Neural progenitor cell (in vitro differentiated cells): ENCODE results near the gene MEFV. TPM values are rescaled to one million over a fixed set of nuclear protein-coding genes. Genes with fewer than 3 reads are reported as not detected.
A peak's percentile ranks its signal among the peaks of the same experiment; 100 is the strongest.

Experiments
- DNase-seq: peaks from one replicate; pipeline ENCODE4 v3.0.0-alpha.2; 2016; ENCODE audit warnings: low spot score
- H2AFZ ChIP-seq: fragments of 200-600 bp; sonication (generic); replicated peaks from 2 replicates; pipeline ENCODE4 v1.6.1; 2016; ENCODE audit warnings: antibody characterized with exemption
- H3F3A ChIP-seq: fragments of 200-600 bp; sonication (generic); 2 replicates; pipeline ENCODE4 v1.6.1; 2016; ENCODE audit warnings: antibody characterized with exemption, low read depth
- H3K27ac ChIP-seq: fragments of 200-600 bp; sonication (generic); 2 replicates; pipeline ENCODE4 v1.5.1; 2016; ENCODE audit warnings: mild to moderate bottlenecking
- H3K27me3 ChIP-seq: fragments of 200-600 bp; sonication (generic); 2 replicates; pipeline ENCODE4 v1.6.1; 2016; ENCODE audit warnings: mild to moderate bottlenecking, moderate library complexity
- H3K36me3 ChIP-seq: fragments of 200-600 bp; sonication (generic); 2 replicates; pipeline ENCODE4 v1.5.1; 2016
- H3K4me1 ChIP-seq: fragments of 200-600 bp; sonication (generic); 2 replicates; pipeline ENCODE4 v1.6.1; 2016; ENCODE audit warnings: mixed run types
- H3K4me2 ChIP-seq: fragments of 200-600 bp; sonication (generic); 2 replicates; pipeline ENCODE4 v1.6.1; 2016
- H3K4me3 ChIP-seq: fragments of 200-600 bp; sonication (generic); 2 replicates; pipeline ENCODE4 v1.5.1; 2016
- H3K79me2 ChIP-seq: fragments of 200-600 bp; sonication (generic); 2 replicates; pipeline ENCODE4 v1.6.1; 2016; ENCODE audit warnings: low read depth
- H3K9ac ChIP-seq: fragments of 200-600 bp; sonication (generic); 2 replicates; pipeline ENCODE4 v1.6.1; 2016
- H3K9me3 ChIP-seq: fragments of 200-600 bp; sonication (generic); 2 replicates; pipeline ENCODE4 v1.5.1; 2016; ENCODE audit warnings: low read depth
- H4K20me1 ChIP-seq: fragments of 200-600 bp; sonication (generic); 2 replicates; pipeline ENCODE4 v1.6.1; 2016; ENCODE audit warnings: low read depth
- H3K27ac Mint-ChIP-seq: 3 replicates; pipeline ENCODE4 v1.8.0; 2021; ENCODE audit warnings: mixed read lengths
- H3K27me3 Mint-ChIP-seq: 2 replicates; pipeline ENCODE4 v1.8.0; 2022; ENCODE audit warnings: low read depth, mild to moderate bottlenecking, inconsistent platforms, moderate library complexity, mixed read lengths; ENCODE audit not compliant: insufficient read depth
- H3K36me3 Mint-ChIP-seq: 3 replicates; pipeline ENCODE4 v1.8.0; 2021; ENCODE audit warnings: mixed read lengths
- H3K4me1 Mint-ChIP-seq: 3 replicates; pipeline ENCODE4 v1.8.0; 2021; ENCODE audit warnings: mixed read lengths
- H3K4me3 Mint-ChIP-seq: 3 replicates; pipeline ENCODE4 v1.8.0; 2021; ENCODE audit warnings: mild to moderate bottlenecking, moderate library complexity, mixed read lengths
- H3K9me3 Mint-ChIP-seq: 3 replicates; pipeline ENCODE4 v1.8.0; 2020; ENCODE audit warnings: mixed read lengths
- CTCF ChIP-seq: fragments of 200-600 bp; sonication (generic); IDR thresholded peaks from 2 replicates; pipeline ENCODE4 v1.5.1; 2017; ENCODE audit warnings: antibody characterized with exemption, mild to moderate bottlenecking
- EZH2 ChIP-seq: fragments of 200-600 bp; sonication (generic); IDR thresholded peaks from 2 replicates; pipeline ENCODE4 v1.6.1; 2017; ENCODE audit warnings: antibody characterized with exemption, mild to moderate bottlenecking, moderate library complexity
- EZH2phosphoT487 ChIP-seq: fragments of 200-600 bp; sonication (generic); IDR thresholded peaks from 2 replicates; pipeline ENCODE4 v1.6.1; 2017; ENCODE audit warnings: antibody characterized with exemption
- total RNA-seq: library from RNA; depleted of rRNA; stranded (reverse); fragments of >200 nt; gene quantifications from 2 replicates; pipeline ENCODE4 v1.2.3, GENCODE V29; 2015; ENCODE audit warnings: low replicate concordance

MEFV gene
- total RNA-seq, 1 donor from 2014 or later = not detected

GRCh38 chr16:3223913-3224515 is 32.4 kb downstream of the MEFV start:
- H3K4me2 ChIP-seq = no peak overlapping the region
- H3F3A ChIP-seq = no peaks in the 10 kb centered on the region
- Mint-ChIP-seq H3K4me3 (peak overlapping the region; percentile 1), H3K27ac (no peak overlapping the region), H3K4me1 (no peaks in the 10 kb centered on the region), H3K9me3 (peaks cover 69% of the 10 kb centered on the region), H3K36me3 (peaks cover 59% of the 10 kb centered on the region), H3K27me3 (no peaks in the 10 kb centered on the region)
- H3K27me3 ChIP-seq = no peaks in the 10 kb centered on the region
- H3K79me2 ChIP-seq = no peaks in the 10 kb centered on the region
- no peaks in the 10 kb centered on the region for H4K20me1 ChIP-seq
- H2AFZ ChIP-seq = no peak overlapping the region
- no peaks in the 10 kb centered on the region for H3K4me1 ChIP-seq
- H3K4me3 ChIP-seq = no peak overlapping the region
- TF ChIP-seq EZH2 (no peak), EZH2phosphoT487 (no peak), CTCF (no peak)
- DNase-seq = no peak
- H3K36me3 ChIP-seq = peaks cover 61% of the 10 kb centered on the region
- H3K9me3 ChIP-seq = peaks cover 36% of the 10 kb centered on the region
- no peak overlapping the region for H3K27ac ChIP-seq
- no peak overlapping the region for H3K9ac ChIP-seq

- H3K4me3 Mint-ChIP-seq = no peak overlapping the region
- peaks cover 53% of the 10 kb centered on the region for H3K9me3 Mint-ChIP-seq
These were observed 35.6 kb downstream of the MEFV start for GRCh38 chr16:3220839-3221238.

GRCh38 chr16:3216263-3216640 is 40.2 kb downstream of the MEFV start:
- peaks cover 3% of the 10 kb centered on the region for H3K27me3 ChIP-seq
- H3K4me1 ChIP-seq = no peaks in the 10 kb centered on the region
- no peaks in the 10 kb centered on the region for H3K36me3 ChIP-seq
- H2AFZ ChIP-seq = no peak overlapping the region
- H3F3A ChIP-seq = no peaks in the 10 kb centered on the region
- no peak overlapping the region for H3K9ac ChIP-seq
- Mint-ChIP-seq H3K27ac (no peak overlapping the region), H3K9me3 (peaks cover 26% of the 10 kb centered on the region), H3K36me3 (no peaks in the 10 kb centered on the region), H3K4me3 (no peak overlapping the region), H3K4me1 (no peaks in the 10 kb centered on the region), H3K27me3 (peaks cover 21% of the 10 kb centered on the region)
- DNase-seq = no peak
- no peak overlapping the region for H3K27ac ChIP-seq
- no peaks in the 10 kb centered on the region for H4K20me1 ChIP-seq
- H3K79me2 ChIP-seq = no peaks in the 10 kb centered on the region
- H3K4me2 ChIP-seq = no peak overlapping the region
- no peak for TF ChIP-seq CTCF
- TF ChIP-seq EZH2 = no peak
- no peak for TF ChIP-seq EZH2phosphoT487
- H3K9me3 ChIP-seq = no peaks in the 10 kb centered on the region
- H3K4me3 ChIP-seq = no peak overlapping the region

More at GRCh38 chr16:3220839-3221238, 35.6 kb downstream of the MEFV start:
- Mint-ChIP-seq H3K4me1 (no peaks in the 10 kb centered on the region), H3K27me3 (peaks cover 10% of the 10 kb centered on the region), H3K36me3 (peaks cover 39% of the 10 kb centered on the region), H3K27ac (no peak overlapping the region)
- Histone ChIP-seq H2AFZ (no peak overlapping the region), H3K27me3 (no peaks in the 10 kb centered on the region), H4K20me1 (no peaks in the 10 kb centered on the region), H3F3A (no peaks in the 10 kb centered on the region), H3K4me1 (no peaks in the 10 kb centered on the region), H3K79me2 (no peaks in the 10 kb centered on the region), H3K36me3 (peaks cover 38% of the 10 kb centered on the region), H3K27ac (no peak overlapping the region), H3K4me3 (no peak overlapping the region), H3K9me3 (peaks cover 24% of the 10 kb centered on the region), H3K4me2 (no peak overlapping the region), H3K9ac (no peak overlapping the region)
- no peak for DNase-seq
- TF ChIP-seq EZH2phosphoT487 (no peak), EZH2 (no peak), CTCF (no peak)
